Islet precursor cell (in vitro differentiated cells): Measurements from ENCODE around the gene PRF1.
"Not testable (repeated sequence)": the region's sequence is repeated elsewhere in the genome, so short reads cannot be mapped to it uniquely, and the experiment has no call there.

Experiments used
- DNase-seq: peaks from one replicate; pipeline ENCODE4 v3.0.0-alpha.2; 2018

Gene PRF1

DNA sequence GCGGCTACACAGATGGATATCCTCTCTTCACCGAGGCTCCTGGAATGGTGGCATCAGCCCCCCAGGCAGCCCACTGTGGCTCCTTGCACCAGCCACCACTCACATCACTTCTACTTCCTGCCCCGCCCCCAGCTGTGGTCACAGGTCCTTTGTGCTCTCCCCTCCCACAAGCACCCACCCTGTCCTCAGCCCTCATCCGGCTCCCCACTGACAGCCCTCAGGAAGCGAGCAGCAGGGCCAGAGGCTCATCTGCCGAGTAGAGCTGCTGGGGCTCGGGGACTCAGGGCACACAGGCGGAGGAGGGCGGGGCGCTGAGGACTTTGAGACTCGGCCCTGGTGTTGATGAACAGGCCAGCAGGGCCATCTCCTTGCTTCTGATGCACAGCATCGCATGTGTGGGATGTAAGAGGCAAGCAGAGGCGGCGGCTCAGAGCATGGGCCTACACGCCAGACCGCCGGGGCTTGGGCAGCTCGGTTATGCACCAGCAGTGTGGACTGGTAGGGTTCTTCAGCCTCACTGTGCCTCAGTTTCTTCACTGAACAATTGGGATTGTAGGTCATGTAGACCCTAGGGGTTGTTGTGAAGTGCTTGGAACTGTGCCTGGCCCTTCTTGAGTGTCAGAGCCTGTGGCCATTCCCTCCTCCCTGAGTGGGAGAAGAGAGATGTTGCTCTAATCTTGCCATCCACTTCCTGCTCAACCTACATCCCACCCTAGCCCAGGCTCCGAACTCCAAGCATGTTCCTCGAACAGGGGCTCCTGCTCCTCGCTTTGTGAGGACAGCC is at the start of gene PRF1:
Gene PRF1 (minus strand): TSS at position 77 of the 784 bp plus-strand sequence. CDS start 1,839 bp downstream, outside the sequence.
- no peak for DNase-seq

DNA sequence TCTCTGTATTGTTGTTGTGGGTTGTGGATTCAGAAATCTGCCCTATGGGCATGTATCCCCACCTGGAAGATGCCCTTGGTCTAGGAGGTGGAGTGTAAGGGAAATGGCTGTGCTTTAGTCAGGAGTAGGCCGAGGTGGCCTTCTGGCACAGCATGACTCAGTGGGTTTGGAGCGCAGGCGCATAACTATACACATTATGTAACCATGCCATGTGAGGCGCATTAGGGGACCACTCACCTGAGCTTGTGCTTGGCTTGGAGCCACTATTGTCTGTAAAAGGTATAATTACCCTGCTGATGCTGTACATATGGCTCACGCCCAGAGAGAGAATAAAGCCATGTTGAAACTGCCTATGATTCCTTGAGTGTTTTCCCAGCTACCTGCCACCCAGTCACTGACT is 49.1 kb upstream of the PRF1 start:
- DNase-seq: no peak

DNA sequence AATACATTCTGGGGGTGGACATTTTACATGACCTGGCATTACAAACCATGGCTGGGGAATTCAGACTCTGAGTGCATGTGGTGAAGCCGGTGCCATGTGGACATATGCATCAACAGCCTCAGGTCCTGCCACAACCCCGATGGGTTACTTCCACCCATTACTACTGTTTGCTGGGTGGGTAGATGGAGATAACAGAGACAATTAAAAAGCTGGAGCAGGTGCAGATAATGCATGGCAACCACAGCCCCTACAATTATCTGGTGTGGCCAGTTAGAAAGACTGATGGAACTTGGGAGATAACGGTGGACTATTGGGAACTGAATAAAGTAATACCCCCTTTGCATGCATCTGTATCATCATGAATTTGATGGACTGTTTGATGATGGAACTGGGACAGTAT is 48.2 kb upstream of the PRF1 start:
- no peak for DNase-seq

DNA sequence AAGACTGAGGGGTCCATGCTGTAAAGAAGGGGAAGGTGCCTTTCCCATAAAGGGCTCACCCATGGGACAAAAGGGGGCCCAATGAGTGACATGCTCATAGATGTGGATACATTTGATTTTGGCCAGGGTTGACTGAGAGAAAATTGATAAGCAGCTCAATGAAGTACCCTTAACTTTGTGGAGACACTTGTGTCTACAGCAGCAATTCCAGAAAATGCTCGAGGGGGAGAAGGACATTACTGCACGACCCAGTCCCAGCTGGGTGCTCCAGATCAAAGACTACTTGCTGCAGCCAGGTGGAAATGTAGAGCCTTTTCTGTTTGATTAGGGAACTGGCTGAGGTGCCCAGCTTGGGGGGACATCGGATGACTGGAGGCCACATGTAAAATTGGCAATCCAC is 47.6 kb upstream of the PRF1 start:
- no peak for DNase-seq

DNA sequence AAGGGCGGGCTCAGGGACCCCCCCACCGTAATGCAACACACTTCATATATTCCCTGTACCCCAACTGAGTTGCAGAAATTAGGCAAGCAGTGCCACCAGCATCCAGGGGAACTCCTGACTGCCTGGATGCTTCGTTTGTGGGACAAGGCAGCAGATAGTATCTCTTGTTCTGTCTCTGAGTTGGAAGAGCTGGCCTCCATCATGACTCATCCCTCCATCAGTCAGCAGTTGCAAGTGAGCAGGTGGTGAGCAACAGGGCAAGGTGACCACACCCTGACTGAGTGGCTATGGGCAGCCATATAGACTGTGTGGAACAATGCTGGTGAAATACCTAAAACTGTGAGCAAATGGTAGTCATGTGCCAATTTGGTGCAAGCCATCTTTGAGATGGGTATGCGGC is 47.0 kb upstream of the PRF1 start:
- DNase-seq: peak; percentile 60

DNA sequence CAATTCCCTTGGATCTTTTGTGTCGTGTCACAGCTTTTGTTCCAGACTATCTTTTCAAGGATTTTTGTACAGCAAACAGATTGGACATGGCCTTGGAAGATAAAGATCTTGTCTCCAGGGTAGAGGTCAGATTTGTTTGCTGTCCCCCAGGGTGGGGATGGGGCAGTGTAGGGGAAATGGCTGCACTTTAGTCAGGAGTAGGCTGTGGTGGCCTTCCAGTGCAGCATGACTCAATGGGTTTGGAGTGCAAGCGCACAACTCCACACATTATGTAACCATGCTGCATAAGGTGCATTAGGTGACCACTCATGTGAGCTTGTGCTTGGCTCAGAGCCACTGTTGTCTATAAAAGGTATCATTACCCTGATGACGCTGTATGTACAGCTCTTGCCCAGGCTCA is 45.9 kb upstream of the PRF1 start:
- no peak for DNase-seq

DNA sequence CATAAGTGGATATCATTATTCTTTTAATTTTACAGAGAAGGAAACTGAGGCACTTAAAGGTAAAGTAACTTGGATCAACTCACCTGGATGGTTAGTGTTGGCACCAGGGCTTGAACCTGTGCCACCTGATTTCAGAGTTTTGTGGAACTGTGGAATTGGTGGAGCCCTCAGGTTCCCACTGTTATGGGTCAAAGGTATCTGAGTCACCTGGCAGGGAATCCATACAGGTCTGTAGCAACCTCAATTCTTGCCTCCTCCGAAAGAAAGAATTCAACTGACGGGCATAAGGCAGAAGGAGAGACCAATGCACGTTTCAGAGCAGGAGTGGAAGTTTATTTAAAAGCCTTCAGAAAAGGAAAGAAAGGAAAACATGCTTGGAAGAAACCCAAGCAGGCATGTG is 44.5 kb upstream of the PRF1 start:
- DNase-seq: no peak

DNA sequence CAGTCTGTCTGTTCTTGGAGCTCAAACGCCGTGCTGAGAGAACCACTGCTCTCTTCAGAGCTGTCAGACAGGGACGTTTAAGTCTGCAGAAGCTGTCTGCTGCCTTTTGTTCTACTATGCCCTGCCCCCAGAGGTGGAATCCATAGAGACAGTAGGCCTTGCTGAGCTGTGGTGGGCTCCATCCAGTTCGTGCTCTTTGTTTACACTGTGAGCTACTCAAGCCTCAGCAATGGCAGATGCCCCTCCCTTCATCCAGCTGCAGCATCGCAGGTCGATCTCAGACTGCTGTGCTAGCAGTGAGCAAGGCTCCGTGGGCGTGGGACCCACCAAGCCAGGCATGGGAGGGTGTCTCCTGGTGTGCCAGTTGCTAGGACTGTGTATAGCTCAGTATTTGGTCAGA is 42.4 kb upstream of the PRF1 start:
- DNase-seq: not testable (repeated sequence)

DNA sequence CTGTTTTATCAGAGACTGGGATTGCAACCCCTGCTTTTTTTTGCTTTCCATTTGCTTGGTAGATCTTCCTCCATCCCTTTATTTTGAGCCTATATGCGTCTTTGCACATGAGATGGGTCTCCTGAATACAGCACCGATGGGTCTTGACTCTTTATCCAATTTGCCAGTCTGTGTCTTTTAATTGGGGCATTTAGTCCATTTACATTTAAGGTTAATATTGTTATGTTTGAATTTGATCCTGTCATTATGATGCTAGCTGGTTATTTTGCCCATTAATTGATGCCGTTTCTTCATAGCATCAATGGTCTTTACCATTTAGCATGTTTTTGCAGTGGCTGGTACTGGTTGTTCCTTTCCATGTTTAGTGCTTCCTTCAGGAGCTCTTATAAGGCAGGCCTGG is 40.7 kb upstream of the PRF1 start:
- DNase-seq: not testable (repeated sequence)

DNA sequence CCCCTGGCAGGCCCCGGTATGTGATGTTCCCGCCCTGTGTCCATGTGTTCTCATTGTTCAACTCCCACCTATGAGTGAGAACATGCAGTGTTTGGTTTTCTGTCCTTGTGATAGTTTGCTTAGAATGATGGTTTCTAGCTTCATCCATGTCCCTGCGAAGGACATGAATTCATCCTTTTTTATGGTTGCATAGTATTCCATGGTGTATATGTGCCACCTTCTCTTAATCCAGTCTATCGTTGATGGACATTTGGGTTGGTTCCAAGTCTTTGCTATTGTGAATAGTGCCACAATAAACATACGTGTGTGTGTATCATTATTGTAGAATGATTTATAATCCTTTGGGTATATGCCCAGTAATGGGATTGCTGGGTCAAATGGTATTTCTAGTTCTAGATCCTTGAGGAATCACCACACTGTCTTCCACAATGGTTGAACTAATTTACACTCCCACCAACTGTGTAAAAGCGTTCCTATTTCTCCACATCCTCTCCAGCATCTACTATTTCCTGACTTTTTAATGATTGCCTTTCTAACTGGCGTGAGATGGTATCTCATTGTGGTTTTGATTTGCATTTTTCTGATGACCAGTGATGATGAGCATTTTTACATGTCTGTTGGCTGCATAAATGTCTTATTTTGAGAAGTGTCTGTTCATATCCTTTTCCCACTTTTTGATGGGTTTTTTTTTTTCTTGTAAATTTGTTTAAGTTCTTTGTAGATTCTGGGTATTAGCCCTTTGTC is 37.3 kb upstream of the PRF1 start:
- DNase-seq: not testable (repeated sequence)

DNA sequence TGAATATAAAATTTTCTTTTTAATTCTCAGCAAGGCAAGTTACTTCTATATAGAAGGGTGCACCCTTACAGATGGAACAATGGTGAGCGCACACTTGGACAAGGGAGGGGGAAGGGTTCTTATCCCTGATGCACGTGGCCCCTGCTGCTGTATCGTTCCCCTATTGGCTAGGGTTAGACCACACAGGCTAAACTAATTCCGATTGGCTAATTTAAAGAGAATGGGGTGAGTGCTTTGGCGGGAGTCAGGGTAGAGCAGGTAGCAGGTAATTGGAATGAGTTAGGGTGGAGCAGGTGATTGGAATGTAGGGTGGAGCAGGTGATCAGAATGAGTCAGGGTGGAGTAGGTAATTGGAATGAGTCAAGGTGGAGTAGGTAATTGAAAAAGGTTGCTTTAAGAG is 32.0 kb upstream of the PRF1 start:
- not testable (repeated sequence) for DNase-seq

DNA sequence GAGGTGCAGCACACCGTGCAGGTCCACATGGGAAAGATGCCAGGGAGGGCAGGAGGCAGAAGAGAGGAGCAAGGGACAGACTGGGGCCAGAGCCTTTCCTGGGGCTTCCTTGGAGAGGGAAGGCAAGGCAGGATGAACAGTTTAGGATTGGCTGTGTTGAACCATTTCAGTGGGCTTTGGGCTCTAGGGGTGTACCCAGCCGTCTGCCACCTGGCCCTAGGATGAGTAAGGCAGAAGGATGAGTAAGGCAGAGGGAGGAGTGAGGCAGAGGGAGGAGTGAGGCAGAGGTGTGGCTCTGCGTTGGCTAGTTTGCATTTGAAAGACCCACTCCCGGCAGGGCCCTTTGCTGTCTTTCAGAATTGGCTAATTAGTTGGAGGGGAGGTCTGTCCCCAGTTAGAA is 31.5 kb upstream of the PRF1 start:
- DNase-seq: no peak

DNA sequence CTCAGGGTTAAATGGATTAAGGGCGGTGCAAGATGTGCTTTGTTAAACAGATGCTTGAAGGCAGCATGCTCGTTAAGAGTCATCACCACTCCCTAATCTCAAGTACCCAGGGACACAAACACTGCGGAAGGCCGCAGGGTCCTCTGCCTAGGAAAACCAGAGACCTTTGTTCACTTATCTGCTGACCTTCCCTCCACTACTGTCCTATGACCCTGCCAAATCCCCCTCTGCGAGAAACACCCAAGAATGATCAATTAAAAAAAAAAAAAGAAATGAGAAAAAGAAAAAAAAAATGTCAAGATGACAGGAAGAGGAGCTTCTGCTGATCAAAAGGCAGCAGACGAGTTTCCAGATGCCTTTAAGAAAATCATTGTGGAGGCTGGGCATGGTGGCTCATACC is 29.2 kb upstream of the PRF1 start:
- DNase-seq: not testable (repeated sequence)

DNA sequence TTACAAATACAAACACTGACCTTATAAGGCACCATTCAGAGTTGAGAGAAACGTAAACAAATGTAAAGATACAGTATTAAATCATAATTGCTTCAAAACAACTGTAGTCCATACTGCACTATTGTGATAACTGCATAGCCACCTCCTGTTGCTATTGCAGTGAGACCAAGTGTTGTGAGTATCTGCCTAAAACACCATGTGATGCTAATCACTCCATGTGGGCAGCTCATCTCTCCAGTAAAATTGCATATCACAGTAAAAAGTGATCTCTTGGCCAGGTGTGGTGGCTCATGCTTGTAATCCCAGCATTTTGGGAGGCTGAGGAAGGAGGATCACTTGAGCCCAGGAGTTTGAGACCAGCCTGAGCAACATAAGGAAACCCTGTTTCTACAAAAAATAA is 26.8 kb upstream of the PRF1 start:
- no peak for DNase-seq

DNA sequence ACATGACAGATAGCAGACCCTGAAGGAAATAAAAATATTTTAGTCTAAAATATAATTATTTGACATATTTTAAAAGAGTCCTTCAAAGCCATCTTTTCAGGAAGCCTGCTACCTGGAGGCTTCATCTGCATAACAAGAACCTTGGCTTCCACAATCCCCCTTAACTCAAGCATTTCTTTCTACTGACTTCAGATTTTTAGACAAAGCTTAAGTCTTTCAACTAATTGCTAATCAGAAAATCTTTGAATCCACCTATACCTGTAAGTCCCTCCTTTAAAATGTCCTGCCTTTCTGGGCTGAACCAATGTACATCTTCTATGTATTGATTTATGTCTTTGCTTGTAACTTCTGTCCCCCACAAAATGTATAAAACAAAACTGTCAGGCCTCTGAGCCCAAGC is 23.5 kb upstream of the PRF1 start:
- no peak for DNase-seq

DNA sequence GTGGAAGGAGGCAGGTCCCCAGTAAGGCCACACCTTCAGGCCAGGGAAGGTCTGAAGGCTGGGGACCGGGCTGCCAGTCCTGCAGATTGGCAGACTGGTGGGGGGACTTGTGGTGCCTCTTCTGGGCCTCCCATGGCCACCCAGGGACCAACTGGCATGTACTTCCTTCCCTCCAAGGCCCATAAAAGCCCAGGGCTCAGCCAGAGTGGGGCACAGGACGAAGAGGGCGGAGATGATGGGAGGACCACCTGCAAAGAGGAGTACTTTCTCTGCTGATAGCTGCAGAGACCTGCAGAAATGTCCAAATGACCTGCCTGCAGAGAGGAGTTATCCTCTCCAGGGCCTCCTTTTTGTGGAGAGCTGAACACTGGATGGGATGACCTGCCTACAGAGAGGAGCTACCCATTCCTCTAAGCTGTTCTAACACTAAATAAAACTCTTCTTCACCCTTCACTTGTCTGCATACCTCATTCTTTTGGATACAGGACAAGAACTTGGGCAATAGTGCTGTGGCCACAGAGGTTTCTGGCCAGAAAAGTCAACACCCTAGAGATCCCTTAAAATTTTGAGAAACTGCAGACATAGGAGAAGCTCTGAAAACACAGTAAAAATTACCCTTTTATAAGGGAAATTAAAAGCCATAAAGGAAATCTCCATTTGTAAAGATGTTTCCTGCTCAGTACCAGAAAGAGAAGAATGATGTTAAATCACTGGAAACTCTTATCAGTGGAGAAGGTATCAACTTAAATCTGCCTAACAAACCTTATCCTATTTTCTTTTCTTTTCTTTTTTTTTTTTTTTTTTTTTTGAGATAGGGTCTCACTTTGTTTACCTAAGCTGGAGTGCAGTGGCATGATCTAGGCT is 20.7 kb upstream of the PRF1 start:
- DNase-seq: no peak

DNA sequence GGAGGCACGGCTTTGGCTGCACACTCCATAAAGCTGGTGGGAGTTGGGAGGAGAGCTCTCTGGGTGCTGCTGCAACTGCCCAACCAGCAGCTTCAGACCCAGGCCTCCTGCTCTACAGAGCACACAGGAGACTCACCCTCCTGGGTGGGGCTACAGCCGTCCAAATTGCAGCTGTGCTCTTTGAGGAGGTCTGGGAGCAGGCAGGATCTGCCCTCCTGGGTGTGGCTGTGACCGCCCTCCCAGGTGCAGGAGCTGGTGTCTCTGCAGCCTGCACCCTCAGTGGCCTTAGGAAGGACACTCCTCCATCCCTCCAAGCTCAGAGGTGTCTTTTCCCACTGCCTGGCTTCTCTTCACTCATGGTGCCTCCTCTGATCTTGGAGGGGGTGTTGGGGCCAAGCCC is 20.0 kb upstream of the PRF1 start:
- DNase-seq: no peak

DNA sequence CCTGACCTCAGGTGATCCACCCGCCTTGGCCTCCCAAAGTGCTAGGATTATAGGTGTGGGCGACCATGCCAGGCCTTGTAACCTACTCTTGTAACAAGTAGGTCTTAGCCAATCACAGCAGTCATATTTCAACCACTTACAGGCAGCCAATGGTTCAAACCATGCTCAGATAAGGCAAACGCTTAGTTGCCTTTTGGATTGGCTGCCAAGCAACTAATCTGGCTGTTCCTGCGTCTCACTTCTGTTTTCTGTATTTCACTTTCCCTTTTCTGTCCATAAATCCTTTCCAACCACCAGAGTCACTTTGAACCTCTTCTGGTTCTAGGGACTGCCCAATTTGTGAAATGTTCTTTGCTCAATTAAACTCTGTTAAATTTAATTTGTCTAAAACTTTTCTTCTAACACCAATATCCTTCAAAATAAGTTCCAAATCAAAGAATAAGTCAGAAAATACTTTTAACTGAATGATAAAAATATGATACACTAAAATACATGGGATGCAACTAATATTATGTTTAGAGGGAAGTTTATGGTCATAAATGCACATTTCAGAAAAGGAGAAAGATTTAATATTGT is 19.1 kb upstream of the PRF1 start:
- no peak for DNase-seq

DNA sequence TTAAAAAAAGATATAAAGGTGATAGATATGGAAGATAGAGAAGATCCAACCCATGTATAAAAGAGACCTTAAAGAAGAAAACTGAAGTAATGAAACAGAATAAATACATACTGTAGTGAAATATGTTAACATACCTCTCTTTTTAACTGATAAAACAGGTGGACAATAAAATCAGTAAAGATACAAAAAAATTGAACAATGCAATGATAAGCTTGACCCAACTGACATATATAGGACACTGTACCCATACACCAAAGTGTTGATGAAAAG is 17.4 kb upstream of the PRF1 start:
- DNase-seq: no peak

DNA sequence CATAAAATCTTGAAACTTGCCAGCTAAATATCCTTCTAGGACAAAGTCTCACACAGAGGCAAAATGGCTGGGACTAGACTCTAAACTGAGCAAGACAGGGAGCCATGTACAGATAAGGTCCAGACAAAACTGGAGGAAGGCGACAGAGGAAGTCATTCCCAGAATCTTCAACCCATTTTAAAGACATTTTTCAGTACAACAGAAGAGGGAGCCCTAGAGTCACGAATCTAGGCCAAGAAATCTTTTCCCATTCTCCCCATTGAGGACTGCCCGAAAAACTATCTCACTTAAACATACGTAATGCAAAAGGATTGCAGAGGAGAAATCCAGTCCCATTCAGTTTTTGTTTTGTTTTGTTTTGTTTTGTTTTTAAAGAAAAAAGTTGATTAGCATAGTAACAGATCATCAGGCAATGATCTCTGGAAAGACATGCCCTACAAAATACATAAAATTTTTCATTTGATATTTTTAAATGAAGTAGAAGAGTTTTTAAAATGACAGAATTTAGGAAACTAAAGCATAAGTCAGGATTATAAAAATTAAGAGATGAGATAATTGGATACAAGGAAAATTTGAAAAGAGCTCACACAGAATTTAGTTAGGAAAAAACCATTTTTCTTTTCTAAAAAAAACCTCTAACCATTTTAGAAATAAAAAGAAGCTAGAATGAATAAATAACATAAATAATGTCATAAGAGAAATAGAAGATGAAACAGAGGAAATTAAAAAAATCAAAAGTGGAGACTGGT is 16.9 kb upstream of the PRF1 start:
- DNase-seq: no peak

DNA sequence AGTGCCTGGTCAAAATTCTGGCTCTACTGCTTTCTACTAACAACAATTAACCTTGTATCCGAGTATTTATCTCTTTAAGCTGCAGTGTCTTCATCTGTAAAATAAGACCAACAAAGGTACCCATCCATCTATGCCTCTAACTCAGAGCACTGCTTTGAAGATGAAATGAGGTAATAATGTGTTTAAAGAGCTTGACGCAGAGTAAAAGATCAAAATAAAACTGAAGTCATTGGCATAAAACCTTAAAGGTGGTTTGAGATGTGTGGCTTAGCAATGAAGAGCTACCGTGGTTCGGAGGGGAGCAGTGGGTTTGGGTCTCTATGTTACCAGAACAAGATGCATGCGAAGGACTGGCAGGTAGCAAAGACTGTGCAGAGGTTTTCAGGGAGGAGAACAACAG is 16.1 kb upstream of the PRF1 start:
- no peak for DNase-seq

DNA sequence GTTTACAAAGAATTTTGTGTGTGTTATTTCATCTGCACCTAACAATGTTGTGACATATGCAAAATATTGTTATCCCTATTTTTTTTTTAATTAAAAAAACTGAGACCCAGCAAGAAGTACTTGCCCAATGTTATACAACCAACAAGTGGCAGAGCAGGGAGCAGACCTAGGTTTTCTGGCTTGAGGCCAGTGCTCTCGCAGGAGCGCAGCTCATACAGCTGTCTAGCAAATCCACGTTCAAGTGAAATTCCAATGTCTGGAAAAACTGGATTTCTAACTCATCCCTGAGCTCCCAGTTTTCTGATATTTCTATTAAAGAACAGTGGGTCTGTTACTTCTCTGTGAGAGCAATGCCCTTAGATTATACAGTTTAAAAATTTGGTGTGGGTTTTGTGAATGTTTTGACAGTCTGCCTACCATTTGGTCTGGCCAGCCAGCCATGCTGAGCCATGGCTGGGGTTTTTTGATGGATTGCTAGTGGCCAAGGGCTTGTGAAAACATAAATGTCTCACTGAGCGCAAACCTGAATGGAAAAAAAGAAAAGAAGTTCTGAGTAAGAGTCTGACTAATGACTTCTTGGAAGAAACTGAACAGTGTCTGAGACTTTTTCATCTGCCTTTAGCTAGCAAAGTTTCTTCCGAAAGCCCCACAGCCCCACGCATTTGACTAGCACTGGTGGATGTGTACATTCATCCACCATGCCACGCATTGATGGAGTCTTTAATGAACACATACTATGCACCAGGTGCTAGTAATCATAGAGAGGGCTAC is 15.4 kb upstream of the PRF1 start:
- DNase-seq: no peak
